Breast epithelium (tissue), 3 donors: ENCODE measurements around the gene ZFYVE21.

Experiments
- POLR2AphosphoS5 ChIP-seq, 3 donors: sonication (generic); formaldehyde crosslinking; IDR thresholded peaks; one replicate each; pipeline ENCODE4 v1.6.1; 2017; ENCODE audit warnings: antibody characterized with exemption in 3 of 3
- TF ChIP-seq, protein P1 (sequence below), 3 donors: fragments of 450-650 bp; IDR thresholded peaks; one replicate each; pipeline ENCODE4 v1.5.1; 2016 to 2017; ENCODE audit warnings: antibody characterized with exemption in 3 of 3, mild to moderate bottlenecking in 3 of 3, moderate library complexity in 3 of 3

DNA sequence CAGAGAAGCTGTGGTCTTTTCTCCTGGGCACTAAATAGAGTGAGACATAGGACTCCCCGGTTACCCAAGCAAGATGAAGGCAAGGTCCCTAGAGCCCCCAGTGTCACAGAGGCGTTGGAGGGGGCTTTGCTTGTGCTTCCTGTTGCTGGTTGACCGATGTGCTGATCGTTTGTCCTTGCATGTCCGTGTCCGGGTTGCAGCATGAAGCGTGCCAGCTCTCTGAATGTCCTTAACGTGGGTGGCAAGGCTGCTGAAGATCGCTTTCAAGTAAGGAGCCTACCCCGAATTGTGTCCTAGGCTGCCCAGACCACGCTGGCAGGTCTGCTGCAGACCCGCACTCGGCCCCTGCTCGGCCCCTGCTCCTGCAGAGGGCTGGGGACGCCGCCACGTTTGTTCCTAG is 23.5 kb upstream of the ZFYVE21 start:
- TF ChIP-seq, protein P1, sequence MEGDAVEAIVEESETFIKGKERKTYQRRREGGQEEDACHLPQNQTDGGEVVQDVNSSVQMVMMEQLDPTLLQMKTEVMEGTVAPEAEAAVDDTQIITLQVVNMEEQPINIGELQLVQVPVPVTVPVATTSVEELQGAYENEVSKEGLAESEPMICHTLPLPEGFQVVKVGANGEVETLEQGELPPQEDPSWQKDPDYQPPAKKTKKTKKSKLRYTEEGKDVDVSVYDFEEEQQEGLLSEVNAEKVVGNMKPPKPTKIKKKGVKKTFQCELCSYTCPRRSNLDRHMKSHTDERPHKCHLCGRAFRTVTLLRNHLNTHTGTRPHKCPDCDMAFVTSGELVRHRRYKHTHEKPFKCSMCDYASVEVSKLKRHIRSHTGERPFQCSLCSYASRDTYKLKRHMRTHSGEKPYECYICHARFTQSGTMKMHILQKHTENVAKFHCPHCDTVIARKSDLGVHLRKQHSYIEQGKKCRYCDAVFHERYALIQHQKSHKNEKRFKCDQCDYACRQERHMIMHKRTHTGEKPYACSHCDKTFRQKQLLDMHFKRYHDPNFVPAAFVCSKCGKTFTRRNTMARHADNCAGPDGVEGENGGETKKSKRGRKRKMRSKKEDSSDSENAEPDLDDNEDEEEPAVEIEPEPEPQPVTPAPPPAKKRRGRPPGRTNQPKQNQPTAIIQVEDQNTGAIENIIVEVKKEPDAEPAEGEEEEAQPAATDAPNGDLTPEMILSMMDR (IDR thresholded peaks at IDR 0.05) = no peak
- TF ChIP-seq POLR2AphosphoS5 (IDR thresholded peaks at IDR 0.05) = no peak
